Stimulated activated CD4-positive, alpha-beta T cell treated with anti-CD3 and anti-CD28 coated beads, Interleukin-4, amount 100 ng/mL, for 48 hours (primary cell): Measurements from ENCODE around the gene SPIB.

Experiments used
- DNase-seq, 2 donors: peaks; one replicate each; pipeline ENCODE4 v3.0.0-alpha.2; 2020; ENCODE audit warnings: low read depth in 2 of 2

SPIB gene

DNA sequence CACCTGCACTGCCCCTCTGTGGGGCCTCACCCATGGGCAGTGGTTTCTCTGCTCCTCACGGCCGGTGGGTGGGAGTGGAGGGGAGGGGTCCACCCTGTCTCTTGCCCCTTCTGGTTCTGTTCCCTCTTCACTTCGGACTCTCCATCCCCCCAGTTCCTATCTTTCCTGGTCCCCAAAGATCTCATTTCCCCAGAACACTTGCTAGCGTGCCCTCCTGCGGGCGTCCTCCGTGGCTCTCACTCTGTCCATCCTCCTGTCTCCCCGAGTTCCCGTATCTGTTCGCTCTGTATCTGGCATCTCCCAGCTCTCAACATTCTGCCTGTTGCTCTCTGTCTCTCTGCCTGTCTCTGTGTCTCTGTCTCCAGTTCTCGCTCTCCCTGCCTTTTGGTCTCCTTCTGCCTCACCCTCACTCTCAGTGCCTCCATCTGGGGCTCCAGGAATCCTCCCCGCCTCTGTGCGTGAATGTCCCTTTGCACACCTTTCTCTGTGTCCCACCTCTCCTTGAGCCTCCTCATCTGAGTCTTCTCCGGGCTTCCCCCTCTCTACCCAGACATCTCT, 363 bp downstream of the SPIB start:
- no peak for DNase-seq

GRCh38 chr19:50419580-50420035, 870 bp downstream of the SPIB start:
- DNase-seq = no peak

DNA sequence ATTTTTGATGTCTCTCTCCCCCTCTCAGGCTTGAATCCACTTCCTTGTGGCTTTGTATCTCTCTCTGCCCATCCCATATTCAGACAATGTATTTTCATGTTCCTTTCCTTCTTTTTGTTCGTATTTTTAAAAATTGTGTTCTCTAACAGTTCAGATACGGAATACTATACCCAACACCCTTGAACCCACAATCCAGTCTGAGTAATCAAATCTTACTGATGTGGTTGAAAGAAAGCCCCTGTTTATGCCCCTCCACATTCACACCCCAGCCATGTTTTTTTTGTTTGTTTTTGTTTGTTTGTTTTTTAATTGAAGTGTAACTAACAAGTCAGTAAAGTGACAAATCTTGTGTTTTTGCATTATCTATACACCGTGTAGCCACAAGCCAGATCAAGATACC, 1.4 kb downstream of the SPIB start:
- DNase-seq = no peak

DNA sequence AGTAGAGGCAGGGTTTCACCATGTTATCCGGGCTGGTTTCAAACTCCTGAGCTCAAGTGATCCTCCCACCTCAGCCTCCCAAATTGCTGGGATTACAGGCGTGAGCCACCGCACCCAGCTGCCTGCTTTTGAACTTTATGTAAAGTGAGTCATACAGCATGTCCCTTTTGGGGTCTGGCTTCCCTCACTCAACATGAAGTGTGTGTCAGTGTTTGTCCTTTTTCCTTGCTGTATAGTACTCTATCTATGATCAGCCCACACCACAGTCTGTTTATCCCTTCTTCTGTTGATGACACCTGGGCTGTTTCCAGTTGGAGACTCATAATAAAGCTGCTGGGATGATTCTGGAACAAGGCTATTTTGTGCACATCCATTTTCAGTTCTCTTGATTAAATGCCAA, 2.1 kb downstream of the SPIB start:
- DNase-seq = no peak

DNA sequence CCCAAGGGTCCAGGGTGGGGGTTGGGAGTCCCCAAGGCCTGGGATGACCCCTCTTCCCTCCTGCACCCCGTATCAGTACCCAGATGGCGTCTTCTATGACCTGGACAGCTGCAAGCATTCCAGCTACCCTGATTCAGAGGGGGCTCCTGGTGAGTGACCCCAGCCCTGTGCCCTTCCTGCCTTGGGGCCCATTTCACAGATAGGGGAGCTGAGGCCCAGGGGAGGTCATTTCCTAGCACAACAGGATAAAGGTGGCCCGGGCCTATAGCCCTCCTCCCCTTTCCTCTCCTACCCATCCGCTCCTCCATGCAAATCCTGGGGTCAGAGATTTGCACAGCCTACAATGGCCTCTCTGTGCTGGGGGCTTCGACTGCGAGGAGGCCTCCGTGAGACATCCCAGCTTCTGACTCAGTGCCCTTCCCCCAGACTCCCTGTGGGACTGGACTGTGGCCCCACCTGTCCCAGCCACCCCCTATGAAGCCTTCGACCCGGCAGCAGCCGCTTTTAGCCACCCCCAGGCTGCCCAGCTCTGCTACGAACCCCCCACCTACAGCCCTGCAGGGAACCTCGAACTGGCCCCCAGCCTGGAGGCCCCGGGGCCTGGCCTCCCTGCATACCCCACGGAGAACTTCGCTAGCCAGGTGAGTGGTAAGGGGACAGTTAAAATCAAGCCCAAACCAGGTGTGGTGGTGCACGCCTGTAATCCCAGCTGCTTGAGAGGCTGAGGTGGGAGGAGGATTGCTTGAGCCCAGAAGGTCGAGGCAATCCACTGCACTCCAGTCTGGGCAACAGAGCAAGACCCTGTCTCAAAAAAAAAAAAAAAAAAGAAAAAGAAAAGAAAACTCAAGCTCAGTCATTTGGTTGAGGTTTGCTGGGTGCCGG, 3.9 kb downstream of the SPIB start:
- DNase-seq = no peak

GRCh38 chr19:50423279-50424113, 4.8 kb downstream of the SPIB start:
- DNase-seq = no peak

DNA sequence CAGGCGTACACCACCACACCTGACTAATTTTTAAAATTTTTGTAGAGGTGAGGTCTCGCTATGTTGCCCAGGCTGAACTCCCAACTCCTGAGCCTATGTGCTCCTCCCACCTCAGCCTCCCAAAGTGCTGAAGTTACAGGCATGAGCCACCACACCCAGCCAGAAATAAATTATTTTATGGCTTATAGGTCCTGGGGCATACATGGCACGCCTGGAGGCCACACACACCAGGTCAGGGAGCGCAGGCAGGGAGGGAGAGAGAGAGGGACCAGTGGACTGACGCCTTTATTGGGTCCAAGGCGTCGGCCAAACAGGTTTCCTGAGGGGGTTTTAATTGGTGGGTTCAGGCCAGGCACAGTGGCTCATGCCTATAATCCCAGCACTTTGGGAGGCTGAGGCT, 6.8 kb downstream of the SPIB start:
- no peak for DNase-seq

DNA sequence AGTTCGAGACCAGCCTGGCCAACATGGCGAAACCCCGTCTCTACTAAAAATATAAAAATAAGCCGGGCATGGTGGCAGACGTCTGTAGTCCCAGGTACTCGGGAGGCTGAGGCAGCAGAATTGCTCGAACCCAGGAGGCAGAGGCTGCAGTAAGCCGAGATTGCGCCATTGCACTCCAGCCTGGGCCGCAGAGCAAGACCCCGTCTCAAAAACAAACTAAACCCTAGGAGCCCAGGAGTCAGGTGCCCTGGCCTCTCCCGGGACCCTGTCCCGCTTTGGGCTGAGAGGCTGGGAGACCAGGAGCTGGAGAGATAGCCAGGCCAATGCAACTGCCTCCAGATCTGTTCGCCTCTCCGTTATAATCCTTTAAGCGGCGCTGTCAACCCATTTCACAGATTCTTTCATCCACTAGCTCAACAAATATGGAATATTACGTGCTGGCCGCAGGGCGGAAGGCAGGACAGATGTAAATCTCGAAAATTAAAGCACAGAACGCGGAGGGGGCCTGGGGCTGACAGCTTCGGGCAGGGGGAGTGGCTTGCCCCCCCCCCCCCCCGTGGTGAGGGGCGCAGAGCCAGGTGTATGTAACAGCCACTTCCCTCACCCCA, 8.7 kb downstream of the SPIB start:
- DNase-seq = no peak

DNA sequence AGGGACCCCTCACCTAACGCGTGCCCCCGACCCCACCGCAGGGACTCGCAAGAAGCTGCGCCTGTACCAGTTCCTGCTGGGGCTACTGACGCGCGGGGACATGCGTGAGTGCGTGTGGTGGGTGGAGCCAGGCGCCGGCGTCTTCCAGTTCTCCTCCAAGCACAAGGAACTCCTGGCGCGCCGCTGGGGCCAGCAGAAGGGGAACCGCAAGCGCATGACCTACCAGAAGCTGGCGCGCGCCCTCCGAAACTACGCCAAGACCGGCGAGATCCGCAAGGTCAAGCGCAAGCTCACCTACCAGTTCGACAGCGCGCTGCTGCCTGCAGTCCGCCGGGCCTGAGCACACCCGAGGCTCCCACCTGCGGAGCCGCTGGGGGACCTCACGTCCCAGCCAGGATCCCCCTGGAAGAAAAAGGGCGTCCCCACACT, 9.3 kb downstream of the SPIB start:
- peak in 1 of 2 donors; percentile 14 for DNase-seq

DNA sequence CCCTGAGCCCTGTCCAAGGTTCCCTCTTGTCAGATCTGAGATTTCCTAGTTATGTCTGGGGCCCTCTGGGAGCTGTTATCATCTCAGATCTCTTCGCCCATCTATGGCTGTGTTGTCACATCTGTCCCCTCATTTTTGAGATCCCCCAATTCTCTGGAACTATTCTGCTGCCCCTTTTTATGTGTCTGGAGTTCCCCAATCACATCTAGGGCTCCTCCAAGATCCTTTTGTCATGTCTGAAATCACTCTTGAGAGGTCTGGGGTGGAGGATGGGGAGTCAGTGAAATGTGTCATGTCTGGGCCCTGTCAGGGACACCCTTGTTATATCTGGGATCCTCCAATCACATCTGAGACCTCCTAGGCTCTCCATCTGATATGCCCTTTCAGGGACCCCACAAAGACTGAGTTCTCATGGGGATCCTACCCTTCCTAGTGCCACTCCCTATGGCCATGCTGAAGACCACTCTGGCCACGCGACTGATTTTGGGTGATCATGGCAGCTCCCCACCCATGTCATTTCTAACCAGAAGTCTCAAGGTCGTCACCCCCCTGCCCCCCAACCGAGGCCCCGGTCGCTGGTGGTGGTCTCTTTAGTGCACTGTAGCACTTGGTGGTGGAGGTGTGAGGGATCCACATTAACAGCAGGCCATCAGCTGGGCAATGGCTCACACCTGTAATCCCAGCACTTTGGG, 10.2 kb downstream of the SPIB start:
- DNase-seq = no peak

- no peak for DNase-seq
These were observed 12.2 kb downstream of the SPIB start for GRCh38 chr19:50430888-50431342.

GRCh38 chr19:50431343-50432220, 12.8 kb downstream of the SPIB start:
- peak; percentile 69 to 87 for DNase-seq

GRCh38 chr19:50432221-50433028, 13.7 kb downstream of the SPIB start, which contains the start of gene MYBPC2:
MYBPC2 (plus strand) TSS chr19:50432892; CDS start chr19:50432954, 62 bp downstream.
- no peak for DNase-seq

GRCh38 chr19:50433201-50434180, 14.8 kb downstream of the SPIB start:
- no peak for DNase-seq

DNA sequence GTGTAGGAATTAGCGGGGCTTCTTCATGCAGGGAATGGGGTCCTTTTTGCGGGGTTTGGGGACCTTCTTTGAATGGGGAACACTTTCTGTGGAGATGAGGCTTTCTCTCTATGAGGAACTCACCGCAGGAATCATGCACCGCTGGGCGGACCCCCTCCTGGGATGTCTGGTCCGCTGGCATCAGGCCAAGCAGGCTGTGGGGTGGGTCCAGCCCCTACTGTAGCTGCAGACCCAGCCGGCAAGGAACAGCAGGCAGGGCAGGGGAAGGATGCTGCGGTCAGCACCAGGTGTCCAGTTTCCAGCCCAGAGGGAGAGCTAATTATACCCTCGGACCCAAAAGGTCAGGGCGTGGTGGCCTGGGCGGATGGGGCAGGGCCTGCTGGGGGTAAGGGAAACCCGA, 15.8 kb downstream of the SPIB start:
- DNase-seq = no peak

- no peak for DNase-seq
These were observed 16.5 kb downstream of the SPIB start for GRCh38 chr19:50435221-50435620.

- no peak for DNase-seq
These were observed 16.9 kb downstream of the SPIB start for GRCh38 chr19:50435627-50436026.

DNA sequence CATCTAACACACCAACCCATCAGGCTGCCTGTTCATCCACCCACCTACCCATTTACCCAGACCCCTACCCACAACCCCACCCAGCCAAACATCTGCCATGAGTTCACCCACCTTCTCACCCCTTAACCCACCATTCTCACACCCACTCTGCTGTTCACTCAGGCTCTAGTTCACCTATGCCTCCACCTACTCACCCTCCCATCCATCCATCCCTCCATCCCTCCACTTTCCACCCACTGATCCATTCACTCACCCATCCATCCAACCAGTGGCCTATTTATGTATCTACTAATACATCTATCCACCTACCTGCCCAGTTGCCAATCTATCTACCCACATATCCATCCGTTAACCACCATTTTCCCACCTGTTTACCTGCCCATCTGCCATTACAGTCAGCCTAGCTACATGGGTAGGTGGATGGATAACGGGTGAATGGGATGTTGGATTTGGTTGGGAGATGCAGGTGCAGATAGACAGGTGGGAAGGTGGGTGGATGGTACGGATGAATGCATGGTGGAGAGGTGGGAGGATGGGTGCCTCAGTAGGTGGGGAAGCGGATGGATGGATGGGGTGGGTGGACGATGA, 19.2 kb downstream of the SPIB start:
- DNase-seq = no peak
